Inflammatory macrophage treated with lipopolysaccharide for 1 hour (primary cell): ENCODE measurements around the gene SULT1A2.
"Not testable (repeated sequence)": the region's sequence is repeated elsewhere in the genome, so short reads cannot be mapped to it uniquely, and the experiment has no call there.

ENCODE experiments used
- DNase-seq, 2 donors: peaks; one replicate each; pipeline ENCODE4 v3.0.0-alpha.2; 2020 to 2022

SULT1A2 gene

DNA sequence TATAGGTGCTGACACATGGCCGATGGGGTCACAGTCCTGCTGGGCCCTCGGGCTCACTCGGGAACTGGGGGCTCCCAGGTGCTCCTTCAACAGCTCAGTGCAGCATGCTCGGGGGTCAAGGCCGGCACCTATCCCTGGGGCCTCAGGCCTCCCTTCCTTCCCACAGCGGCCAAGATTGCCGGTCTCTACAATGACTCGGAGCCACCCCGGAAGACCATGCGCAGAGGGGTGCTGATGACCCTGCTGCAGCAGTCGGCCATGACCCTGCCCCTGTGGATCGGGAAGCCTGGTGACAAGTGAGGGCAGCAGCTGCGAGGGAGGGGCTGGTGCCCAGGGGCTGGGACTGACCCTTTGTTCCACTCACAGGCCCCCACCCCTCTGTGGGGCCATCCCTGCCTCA, 6.9 kb downstream of the SULT1A2 start:
- no peak for DNase-seq

DNA sequence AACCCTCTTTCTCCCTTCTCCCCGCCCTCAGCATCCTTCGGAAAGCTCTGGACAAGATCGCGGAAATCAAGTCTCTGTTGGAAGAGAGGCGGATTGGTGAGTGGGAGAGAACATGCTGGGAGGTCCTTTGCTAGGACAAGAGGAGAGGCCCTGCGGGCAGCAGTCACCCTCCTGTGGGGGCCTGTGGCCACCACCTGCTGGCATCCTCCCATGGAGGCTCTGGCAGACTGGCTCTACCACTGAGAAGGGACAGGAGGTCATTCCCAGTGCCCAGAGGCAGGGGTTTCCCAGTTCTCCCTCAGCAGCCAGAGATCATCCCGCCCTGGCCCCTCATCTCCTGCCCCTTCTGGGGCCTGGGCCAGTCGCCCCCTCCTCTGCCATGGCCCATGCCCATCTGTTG, 7.8 kb downstream of the SULT1A2 start:
- DNase-seq = no peak

DNA sequence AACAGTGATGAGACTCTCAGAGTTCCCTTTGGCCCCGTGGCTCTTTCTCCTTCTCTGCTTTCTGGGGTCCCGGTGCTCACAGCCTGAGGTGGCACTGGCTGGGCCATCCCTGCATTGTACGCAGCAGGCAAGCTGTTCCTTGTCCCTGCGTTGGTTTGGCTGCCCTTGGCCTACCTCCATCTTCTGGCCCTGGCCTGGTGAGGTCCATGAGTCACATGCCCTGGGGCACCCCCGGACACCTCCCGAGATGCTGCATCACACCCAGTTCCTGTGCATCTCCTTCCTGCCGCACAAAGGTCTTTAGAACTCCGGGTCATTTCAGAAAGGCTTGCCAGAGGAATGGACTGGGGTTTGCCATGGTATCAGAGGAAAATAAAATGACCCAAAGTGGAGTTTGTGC, 9.5 kb downstream of the SULT1A2 start:
- no peak for DNase-seq

- no peak for DNase-seq
Observed at GRCh38 chr16:28586466-28586865, 10.4 kb downstream of the SULT1A2 start.

DNA sequence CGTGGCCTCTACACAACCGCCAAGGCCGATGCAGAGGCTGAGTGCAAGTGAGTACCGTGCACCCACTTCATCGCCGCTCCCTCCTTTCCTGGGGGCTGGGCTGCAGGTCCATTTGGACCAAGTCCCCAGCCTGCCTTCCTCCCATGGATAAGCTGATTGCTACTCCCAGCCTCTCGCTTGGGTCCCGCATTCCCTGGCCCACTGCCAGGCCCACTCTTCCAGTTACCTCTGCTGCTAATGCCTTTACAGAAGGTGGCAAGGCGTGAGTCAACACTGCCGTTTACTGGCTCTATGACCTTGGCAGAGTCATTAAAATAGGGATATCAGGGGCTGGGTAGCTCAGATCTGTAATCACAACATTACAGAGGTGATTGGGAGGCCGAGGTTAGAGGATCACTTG, 11.2 kb downstream of the SULT1A2 start:
- DNase-seq = no peak

DNA sequence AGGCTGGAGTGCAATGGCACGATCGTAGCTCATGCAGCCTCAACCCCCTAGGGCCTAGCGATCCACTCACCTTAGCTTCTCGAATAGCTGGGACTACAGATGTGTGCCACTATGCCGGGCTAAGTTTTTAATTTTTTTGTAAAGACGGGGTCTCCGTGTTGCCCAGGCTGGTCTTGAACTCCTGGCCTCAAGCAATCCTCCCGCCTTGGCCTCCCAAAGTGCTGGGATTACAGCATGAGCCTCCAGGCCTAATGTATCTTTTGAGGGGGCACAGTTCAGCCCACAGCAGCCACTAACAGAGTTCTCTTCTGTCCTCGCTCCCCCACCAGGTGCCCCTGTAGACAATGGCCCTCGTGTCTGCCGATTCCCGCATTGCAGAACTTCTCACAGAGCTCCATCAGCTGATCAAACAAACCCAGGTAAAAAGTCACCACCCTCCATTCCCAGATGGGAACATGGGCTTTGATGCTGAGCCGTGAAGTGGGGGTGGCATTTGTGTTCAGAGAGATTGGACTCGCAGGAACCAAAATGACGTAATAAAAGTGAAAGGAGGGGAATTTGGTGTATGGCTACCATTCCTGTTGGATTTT, 16.0 kb downstream of the SULT1A2 start:
- no peak for DNase-seq

DNA sequence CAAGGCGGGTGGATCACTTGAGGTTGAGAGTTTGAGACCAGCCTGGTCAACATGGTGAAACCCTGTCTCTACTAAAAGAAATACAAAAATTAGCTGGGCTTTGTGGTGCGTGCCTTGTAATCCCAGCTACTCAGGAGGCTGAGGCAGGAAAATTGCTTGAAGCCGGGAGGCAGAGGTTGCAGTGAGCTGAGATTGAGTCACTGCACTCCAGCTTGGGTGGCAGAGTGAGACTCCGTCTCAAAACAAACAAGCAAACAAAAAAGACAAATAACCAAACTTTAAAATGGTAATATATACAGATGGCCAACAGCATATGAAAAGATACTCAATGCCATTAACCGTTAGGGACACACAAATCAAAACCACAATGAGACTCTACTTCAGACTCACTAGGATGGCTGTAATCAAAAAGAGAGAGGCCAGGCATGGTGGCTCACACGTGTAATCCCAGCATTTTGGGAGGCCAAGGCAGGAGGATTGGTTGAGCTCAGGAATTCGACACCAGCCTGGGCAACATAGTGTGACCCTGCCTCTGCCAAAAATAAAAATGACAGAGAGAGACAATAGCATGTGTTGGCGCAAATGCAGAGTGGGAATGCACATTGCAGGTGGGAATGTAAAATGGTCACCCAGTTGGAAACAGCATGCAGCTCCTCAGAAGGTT, 21.3 kb downstream of the SULT1A2 start:
- DNase-seq = no peak

- no peak for DNase-seq
Observed at GRCh38 chr16:28574925-28575324, 21.9 kb downstream of the SULT1A2 start.

- DNase-seq = no peak
Observed at GRCh38 chr16:28573738-28574718, 22.8 kb downstream of the SULT1A2 start.

DNA sequence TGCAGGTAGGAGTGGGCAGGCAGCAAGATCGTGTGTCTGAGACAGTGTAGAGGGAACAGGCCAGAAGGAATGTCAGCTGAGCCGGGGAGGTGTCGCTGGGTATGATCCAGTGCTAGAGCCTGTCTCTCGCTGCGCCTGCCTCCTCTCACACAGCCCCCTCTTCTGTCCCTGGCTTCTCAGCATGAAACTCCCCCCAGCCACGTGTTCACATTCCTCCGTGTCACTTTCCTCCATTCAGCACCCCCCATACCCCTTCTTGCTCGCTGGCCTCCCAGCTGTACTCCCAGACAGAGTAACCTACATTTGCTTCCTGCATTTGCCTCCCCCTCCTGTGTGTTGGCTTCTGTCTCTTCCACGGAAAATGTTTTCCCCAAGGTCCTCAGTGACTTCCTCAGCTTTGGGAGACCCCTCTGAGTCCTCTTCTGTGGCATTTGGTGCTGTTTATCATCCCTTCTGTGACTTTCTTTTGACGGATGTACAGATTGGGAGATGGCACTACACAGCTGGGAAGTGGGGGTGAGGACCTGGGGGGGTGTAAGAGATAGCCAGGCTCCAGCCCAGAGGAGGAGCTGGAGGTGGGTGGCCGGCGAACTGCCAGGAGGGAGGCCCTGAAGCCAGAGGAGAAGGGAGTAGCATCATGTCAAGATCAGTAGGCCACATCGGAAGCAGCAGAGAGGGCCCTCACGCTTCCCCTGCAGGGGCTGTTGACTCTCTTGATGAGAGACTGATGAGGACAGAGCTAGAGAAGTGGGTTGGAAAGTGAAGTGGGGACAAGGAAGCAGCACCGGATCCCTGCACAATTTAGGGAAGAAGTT, 23.9 kb downstream of the SULT1A2 start:
- peak; percentile 20 for DNase-seq

- no peak for DNase-seq
Observed at GRCh38 chr16:28569968-28570752, 26.7 kb downstream of the SULT1A2 start.

- peak in 1 of 2 donors; percentile 51 for DNase-seq
Observed at GRCh38 chr16:28569021-28569420, 27.8 kb downstream of the SULT1A2 start.

- DNase-seq = no peak
Observed at GRCh38 chr16:28567292-28567691, 29.6 kb downstream of the SULT1A2 start.

DNA sequence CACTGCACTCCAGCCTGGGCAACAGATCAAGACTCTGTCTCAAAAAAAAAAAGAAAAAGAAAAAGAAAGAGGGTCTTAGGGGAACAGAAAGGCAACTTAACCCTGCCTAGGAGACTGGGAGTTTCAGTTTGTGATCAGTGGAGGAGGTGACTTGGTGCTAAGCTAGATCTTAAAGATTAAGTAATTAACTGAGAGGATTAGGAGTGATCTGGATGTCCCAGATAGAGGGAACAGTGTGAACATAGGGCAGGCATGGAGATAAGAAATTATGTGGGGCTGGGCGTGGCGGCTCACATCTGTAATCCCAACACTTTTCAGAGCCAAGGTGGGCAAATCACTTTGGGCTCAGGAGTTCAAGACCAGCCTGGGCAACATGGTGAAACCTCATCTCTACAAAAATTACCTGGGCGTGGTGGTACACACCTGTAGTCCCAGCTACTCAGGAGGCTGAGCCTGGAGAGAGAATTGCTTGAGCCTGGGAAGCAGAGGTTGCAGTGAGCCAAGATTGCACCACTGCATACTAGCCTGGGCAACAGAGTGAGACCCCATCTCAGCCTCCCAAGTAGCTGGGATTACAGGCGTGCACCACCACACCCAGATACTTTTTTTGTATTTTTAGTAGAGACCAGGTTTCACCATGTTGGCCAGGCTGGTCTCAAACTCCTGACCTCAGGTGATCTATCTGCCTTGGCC, 30.5 kb downstream of the SULT1A2 start:
- DNase-seq = not testable (repeated sequence)

DNA sequence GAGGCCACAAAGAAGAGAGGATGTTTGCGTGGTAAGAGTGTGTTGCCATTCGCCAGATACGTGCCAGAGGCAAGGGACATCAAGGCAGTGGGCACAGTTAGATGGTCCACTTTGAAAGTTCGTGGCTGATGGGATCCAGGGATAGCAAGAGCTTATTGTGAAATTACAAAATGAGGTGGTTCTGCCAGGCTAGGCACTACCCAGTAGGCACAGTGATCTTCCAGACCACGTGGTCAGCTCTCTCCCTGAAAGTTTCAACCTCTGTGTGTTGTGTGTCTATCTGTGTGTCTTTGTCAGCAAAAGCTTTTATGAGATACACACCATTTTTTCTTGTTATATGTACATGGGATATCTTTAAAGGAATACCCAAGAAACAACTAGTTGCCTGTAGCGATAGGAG, 33.6 kb downstream of the SULT1A2 start:
- no peak for DNase-seq

DNA sequence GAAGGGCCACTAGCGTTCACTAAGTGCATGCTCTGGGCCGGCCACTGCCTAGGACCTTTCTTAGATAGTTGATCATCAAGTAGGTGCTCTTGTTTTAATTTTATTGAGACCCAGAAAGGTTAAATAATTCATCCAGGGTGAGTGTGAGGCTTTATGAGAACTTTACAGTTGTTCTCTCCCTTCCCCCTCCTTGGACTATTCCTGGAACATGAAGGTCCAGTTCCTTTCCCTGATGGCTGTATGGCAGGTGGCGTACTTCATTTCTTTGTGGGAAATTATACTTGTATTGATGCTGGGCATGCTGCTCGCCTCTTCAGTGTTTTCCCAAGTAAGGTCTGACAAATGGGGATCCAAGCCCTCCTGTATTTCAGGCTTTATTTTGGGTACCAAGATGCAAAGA, 34.7 kb downstream of the SULT1A2 start:
- DNase-seq = no peak

- no peak for DNase-seq
Observed at GRCh38 chr16:28561557-28562187, 35.2 kb downstream of the SULT1A2 start.

DNA sequence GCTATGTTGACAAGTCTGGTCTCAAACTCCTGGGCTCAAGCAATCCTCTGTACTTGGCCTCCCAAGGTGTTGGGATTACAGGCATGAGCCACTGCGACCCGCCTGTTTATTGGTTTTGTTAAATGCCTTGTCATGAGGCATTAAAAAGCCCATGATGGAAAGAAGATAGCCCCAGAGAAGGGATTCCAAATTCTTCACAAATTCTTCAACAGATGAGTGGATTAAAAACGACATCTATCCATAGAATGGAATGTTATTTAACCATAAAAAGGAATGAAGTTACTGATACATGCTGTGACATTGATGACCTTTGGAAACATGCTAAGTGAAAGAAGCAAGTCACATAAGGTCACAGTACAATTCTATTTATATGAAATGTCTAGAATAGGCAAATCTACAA, 38.4 kb downstream of the SULT1A2 start:
- no peak for DNase-seq

GRCh38 chr16:28556914-28557320, 39.9 kb downstream of the SULT1A2 start:
- peak; percentile 45 to 55 for DNase-seq

- peak; percentile 61 to 71 for DNase-seq
Observed at GRCh38 chr16:28555561-28555960, 41.3 kb downstream of the SULT1A2 start.
